GM19240 (cell line): ENCODE measurements around the gene PCDH9.
"Not testable (repeated sequence)": the region's sequence is repeated elsewhere in the genome, so short reads cannot be mapped to it uniquely, and the experiment has no call there.

Experiments
- DNase-seq: peaks from one replicate; pipeline ENCODE4 v3.0.0; 2011; ENCODE audit warnings: low spot score; ENCODE audit not compliant: insufficient read length

PCDH9 gene

GRCh38 chr13:67125681-67126080 is 104.5 kb downstream of the PCDH9 start:
- no peak for DNase-seq

- DNase-seq: no peak
These were observed 107.0 kb downstream of the PCDH9 start for GRCh38 chr13:67123165-67123564.

- DNase-seq: no peak
These were observed 107.9 kb downstream of the PCDH9 start for GRCh38 chr13:67122251-67122650.

GRCh38 chr13:67120872-67121531 is 109.1 kb downstream of the PCDH9 start:
- DNase-seq: no peak

GRCh38 chr13:67119481-67119894 is 110.6 kb downstream of the PCDH9 start:
- DNase-seq: no peak

GRCh38 chr13:67118277-67118676 is 111.9 kb downstream of the PCDH9 start:
- DNase-seq: no peak

GRCh38 chr13:67117010-67117550 is 113.1 kb downstream of the PCDH9 start:
- DNase-seq: no peak

- no peak for DNase-seq
These were observed 122.2 kb downstream of the PCDH9 start for GRCh38 chr13:67107979-67108378.

GRCh38 chr13:67106502-67107057 is 123.6 kb downstream of the PCDH9 start:
- DNase-seq: no peak

GRCh38 chr13:67101730-67102467 is 128.2 kb downstream of the PCDH9 start:
- DNase-seq: no peak

GRCh38 chr13:67100730-67101129 is 129.4 kb downstream of the PCDH9 start:
- DNase-seq: no peak

GRCh38 chr13:67099494-67099893 is 130.6 kb downstream of the PCDH9 start:
- DNase-seq: no peak

GRCh38 chr13:67097892-67098452 is 132.2 kb downstream of the PCDH9 start:
- DNase-seq: no peak

GRCh38 chr13:67096893-67097292 is 133.2 kb downstream of the PCDH9 start:
- not testable (repeated sequence) for DNase-seq

GRCh38 chr13:67096418-67096817 is 133.7 kb downstream of the PCDH9 start:
- DNase-seq: no peak

- DNase-seq: no peak
These were observed 134.5 kb downstream of the PCDH9 start for GRCh38 chr13:67095621-67096020.

- no peak for DNase-seq
These were observed 135.2 kb downstream of the PCDH9 start for GRCh38 chr13:67094952-67095351.

- DNase-seq: no peak
These were observed 136.1 kb downstream of the PCDH9 start for GRCh38 chr13:67094078-67094477.

GRCh38 chr13:67091603-67092002 is 138.5 kb downstream of the PCDH9 start:
- DNase-seq: no peak

GRCh38 chr13:67090856-67091255 is 139.3 kb downstream of the PCDH9 start:
- DNase-seq: no peak

- no peak for DNase-seq
These were observed 142.6 kb downstream of the PCDH9 start for GRCh38 chr13:67087527-67087926.

- DNase-seq: no peak
These were observed 143.9 kb downstream of the PCDH9 start for GRCh38 chr13:67086260-67086659.
